ENCODE results near the gene RABL6.

DNA sequence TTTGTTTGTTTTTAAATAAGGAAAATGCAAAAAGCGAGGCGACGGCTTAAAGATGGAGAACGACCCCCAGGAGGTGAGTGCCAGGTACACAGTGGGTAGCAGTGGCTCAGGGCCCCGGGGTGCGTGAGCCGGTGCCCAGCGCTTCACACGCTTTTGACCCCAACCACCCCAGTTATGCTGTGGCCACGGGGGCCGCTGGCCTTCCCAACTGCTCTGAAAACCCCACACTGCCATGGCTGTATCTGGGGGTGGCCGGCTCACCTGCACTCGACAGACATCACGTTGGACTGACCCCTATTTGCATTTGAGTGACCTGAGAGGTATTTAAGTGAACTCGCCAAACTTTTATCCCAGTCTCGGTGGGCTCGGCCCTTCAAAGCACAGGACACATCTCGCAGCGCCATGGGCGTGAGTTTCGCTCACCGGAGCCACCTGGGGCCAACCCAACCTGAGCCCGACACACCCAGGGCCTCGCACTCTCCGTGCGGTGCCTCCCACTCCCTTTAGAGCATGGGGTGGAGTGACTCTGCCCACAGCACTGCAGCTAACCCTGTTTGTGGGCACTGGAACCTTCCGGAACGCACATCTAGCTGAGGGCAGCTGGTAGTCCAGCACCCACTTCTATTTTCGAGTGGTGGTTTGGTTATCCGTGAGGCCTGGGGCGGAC is 20.9 kb downstream of the RABL6 start:
- TF ChIP-seq POLR2A (IDR thresholded peaks at IDR 0.05): no peak
- TF ChIP-seq, protein P1, sequence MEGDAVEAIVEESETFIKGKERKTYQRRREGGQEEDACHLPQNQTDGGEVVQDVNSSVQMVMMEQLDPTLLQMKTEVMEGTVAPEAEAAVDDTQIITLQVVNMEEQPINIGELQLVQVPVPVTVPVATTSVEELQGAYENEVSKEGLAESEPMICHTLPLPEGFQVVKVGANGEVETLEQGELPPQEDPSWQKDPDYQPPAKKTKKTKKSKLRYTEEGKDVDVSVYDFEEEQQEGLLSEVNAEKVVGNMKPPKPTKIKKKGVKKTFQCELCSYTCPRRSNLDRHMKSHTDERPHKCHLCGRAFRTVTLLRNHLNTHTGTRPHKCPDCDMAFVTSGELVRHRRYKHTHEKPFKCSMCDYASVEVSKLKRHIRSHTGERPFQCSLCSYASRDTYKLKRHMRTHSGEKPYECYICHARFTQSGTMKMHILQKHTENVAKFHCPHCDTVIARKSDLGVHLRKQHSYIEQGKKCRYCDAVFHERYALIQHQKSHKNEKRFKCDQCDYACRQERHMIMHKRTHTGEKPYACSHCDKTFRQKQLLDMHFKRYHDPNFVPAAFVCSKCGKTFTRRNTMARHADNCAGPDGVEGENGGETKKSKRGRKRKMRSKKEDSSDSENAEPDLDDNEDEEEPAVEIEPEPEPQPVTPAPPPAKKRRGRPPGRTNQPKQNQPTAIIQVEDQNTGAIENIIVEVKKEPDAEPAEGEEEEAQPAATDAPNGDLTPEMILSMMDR (IDR thresholded peaks at IDR 0.05): no peak

Data from body of pancreas (tissue), 4 donors.